ENCODE results near the gene SFTPA1.
"Not testable (repeated sequence)": the region's sequence is repeated elsewhere in the genome, so short reads cannot be mapped to it uniquely, and the experiment has no call there.

DNA sequence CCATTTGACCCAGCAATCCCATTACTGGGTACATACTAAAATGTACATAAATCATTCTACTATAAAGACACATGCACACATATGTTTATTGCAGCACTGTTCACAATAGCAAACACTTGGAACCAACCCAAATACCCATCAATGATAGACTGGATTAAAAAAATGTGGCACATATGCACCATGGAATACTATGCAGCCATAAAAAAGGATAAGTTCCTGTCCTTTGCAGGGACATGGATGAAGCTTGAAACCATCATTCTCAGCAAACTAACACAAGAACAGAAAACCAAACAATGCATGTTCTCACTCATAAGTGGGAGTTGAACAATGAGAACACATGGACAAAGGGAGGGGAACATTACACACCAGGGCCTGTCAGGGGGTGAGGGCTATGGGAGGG lies 12.9 kb downstream of the SFTPA1 start:
- TF ChIP-seq, protein P1, sequence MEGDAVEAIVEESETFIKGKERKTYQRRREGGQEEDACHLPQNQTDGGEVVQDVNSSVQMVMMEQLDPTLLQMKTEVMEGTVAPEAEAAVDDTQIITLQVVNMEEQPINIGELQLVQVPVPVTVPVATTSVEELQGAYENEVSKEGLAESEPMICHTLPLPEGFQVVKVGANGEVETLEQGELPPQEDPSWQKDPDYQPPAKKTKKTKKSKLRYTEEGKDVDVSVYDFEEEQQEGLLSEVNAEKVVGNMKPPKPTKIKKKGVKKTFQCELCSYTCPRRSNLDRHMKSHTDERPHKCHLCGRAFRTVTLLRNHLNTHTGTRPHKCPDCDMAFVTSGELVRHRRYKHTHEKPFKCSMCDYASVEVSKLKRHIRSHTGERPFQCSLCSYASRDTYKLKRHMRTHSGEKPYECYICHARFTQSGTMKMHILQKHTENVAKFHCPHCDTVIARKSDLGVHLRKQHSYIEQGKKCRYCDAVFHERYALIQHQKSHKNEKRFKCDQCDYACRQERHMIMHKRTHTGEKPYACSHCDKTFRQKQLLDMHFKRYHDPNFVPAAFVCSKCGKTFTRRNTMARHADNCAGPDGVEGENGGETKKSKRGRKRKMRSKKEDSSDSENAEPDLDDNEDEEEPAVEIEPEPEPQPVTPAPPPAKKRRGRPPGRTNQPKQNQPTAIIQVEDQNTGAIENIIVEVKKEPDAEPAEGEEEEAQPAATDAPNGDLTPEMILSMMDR (conservative IDR thresholded peaks at IDR 0.05; ENCODE audit: low read depth, low read length): not testable (repeated sequence)
- TF ChIP-seq EZH2phosphoT487 (IDR thresholded peaks at IDR 0.05; ENCODE audit: borderline replicate concordance, low read length): not testable (repeated sequence)

Measured in PC-3 (cell line).